Hepatocyte (in vitro differentiated cells): ENCODE data around the gene EML3. TPM values are rescaled to one million over a fixed set of nuclear protein-coding genes. Genes with fewer than 3 reads are reported as not detected.
A peak's percentile ranks its signal among the peaks of the same experiment; 100 is the strongest.

Source experiments
- DNase-seq: peaks from one replicate; pipeline ENCODE4 v3.0.0-alpha.2; 2016; ENCODE audit warnings: low spot score
- H2AFZ ChIP-seq: fragments of 200-600 bp; sonication (generic); 2 replicates; pipeline ENCODE4 v1.6.0; 2016; ENCODE audit warnings: antibody characterized with exemption, mild to moderate bottlenecking
- H3K27ac ChIP-seq: fragments of 200-600 bp; sonication (generic); 2 replicates; pipeline ENCODE4 v1.5.1; 2016; ENCODE audit warnings: mild to moderate bottlenecking
- H3K27me3 ChIP-seq: fragments of 200-600 bp; sonication (generic); 2 replicates; pipeline ENCODE4 v1.6.1; 2016
- H3K36me3 ChIP-seq: fragments of 200-600 bp; sonication (generic); replicated peaks from 2 replicates; pipeline ENCODE4 v1.5.1; 2016; ENCODE audit warnings: low read depth; ENCODE audit not compliant: insufficient read depth
- H3K4me1 ChIP-seq: fragments of 200-600 bp; sonication (generic); 2 replicates; pipeline ENCODE4 v1.5.1; 2016; ENCODE audit warnings: mild to moderate bottlenecking, moderate library complexity; ENCODE audit not compliant: insufficient read depth
- H3K4me2 ChIP-seq: fragments of 200-600 bp; sonication (generic); 2 replicates; pipeline ENCODE4 v1.6.0; 2016
- H3K4me3 ChIP-seq: fragments of 200-600 bp; sonication (generic); 2 replicates; pipeline ENCODE4 v1.5.1; 2016; ENCODE audit warnings: mild to moderate bottlenecking
- H3K79me2 ChIP-seq: fragments of 200-600 bp; sonication (generic); 2 replicates; pipeline ENCODE4 v1.6.0; 2017; ENCODE audit warnings: mild to moderate bottlenecking
- H3K9me2 ChIP-seq: fragments of 200-600 bp; sonication (generic); replicated peaks from 2 replicates; pipeline ENCODE4 v1.6.0; 2017; ENCODE audit warnings: mild to moderate bottlenecking; ENCODE audit not compliant: insufficient read depth
- H3K9me3 ChIP-seq: fragments of 200-600 bp; sonication (generic); 2 replicates; pipeline ENCODE4 v1.5.1; 2016; ENCODE audit warnings: low read depth, mild to moderate bottlenecking
- H4K20me1 ChIP-seq: fragments of 200-600 bp; sonication (generic); 2 replicates; pipeline ENCODE4 v1.6.0; 2016; ENCODE audit warnings: mild to moderate bottlenecking; ENCODE audit not compliant: insufficient read depth, poor library complexity, severe bottlenecking
- CTCF ChIP-seq: fragments of 200-600 bp; sonication (generic); IDR thresholded peaks from 2 replicates; pipeline ENCODE4 v1.5.1; 2016; ENCODE audit warnings: antibody characterized with exemption, mild to moderate bottlenecking; ENCODE audit not compliant: poor library complexity
- EZH2 ChIP-seq: fragments of 200-600 bp; sonication (generic); IDR thresholded peaks from 2 replicates; pipeline ENCODE4 v1.6.1; 2016; ENCODE audit warnings: antibody characterized with exemption, mild to moderate bottlenecking, borderline replicate concordance
- EZH2phosphoT487 ChIP-seq: fragments of 200-600 bp; sonication (generic); IDR thresholded peaks from one replicate; pipeline ENCODE4 v1.6.1; 2018; ENCODE audit warnings: antibody characterized with exemption, mild to moderate bottlenecking, low read depth, moderate library complexity; ENCODE audit not compliant: unreplicated experiment, severe bottlenecking
- WGBS: methylation state at CpG from one replicate; pipeline ENCODE4 v1.1.6; 2016; ENCODE audit warnings: low lambda C conversion rate; ENCODE audit errors: missing lambda C conversion rate; 5-methylcytosine and 5-hydroxymethylcytosine counted together
- polyA plus RNA-seq: library from polyadenylated mRNA; unstranded; fragments of >200 nt; fragmentation: Nextera tagmentation; extraction: Ambion mirVana; gene quantifications from 2 replicates; pipeline ENCODE4 v1.2.1, GENCODE V29; 2016
- total RNA-seq: library from RNA; depleted of rRNA; stranded (reverse); fragments of >200 nt; gene quantifications from 2 replicates; pipeline ENCODE4 v1.2.3, GENCODE V29; 2014

The EML3 gene
- total and polyA plus RNA-seq, 2 experiments from 2014 or later: 21.6 to 22.6 TPM

- H2AFZ ChIP-seq: peak overlapping the region; percentile 53
- peaks cover 20% of the 10 kb centered on the region for H3K4me1 ChIP-seq
- no peak for DNase-seq
- H3K27ac ChIP-seq: peak overlapping the region; percentile 92
- TF ChIP-seq EZH2: no peak
- no peak for TF ChIP-seq EZH2phosphoT487
- no peak for TF ChIP-seq CTCF
- H3K36me3 ChIP-seq: no peaks in the 10 kb centered on the region
- H3K4me3 ChIP-seq: peak overlapping the region; percentile 39
- no peaks in the 10 kb centered on the region for H3K27me3 ChIP-seq
- 3% methylated on average over 26 of the region's 26 CpGs for WGBS
- H4K20me1 ChIP-seq: peaks cover 16% of the 10 kb centered on the region
- no peaks in the 10 kb centered on the region for H3K9me3 ChIP-seq
- H3K9me2 ChIP-seq: no peaks in the 10 kb centered on the region
- peak overlapping the region; percentile 84 for H3K4me2 ChIP-seq
- H3K79me2 ChIP-seq: peaks cover 39% of the 10 kb centered on the region
Measured at GRCh38 chr11:62600367-62601121, 12.0 kb downstream of the EML3 start.

- Histone ChIP-seq H3K79me2 (peaks cover 39% of the 10 kb centered on the region), H2AFZ (no peak overlapping the region), H3K9me3 (no peaks in the 10 kb centered on the region), H3K27me3 (no peaks in the 10 kb centered on the region), H3K36me3 (no peaks in the 10 kb centered on the region), H3K4me3 (no peak overlapping the region), H3K4me2 (peak overlapping the region; percentile 84), H4K20me1 (peaks cover 16% of the 10 kb centered on the region), H3K27ac (peak overlapping the region; percentile 92), H3K4me1 (peaks cover 20% of the 10 kb centered on the region), H3K9me2 (no peaks in the 10 kb centered on the region)
- 52% methylated on average over 5 of the region's 5 CpGs for WGBS
- DNase-seq: no peak
- TF ChIP-seq CTCF: no peak
- TF ChIP-seq EZH2phosphoT487: no peak
- no peak for TF ChIP-seq EZH2
Measured at GRCh38 chr11:62599901-62600300, 12.7 kb downstream of the EML3 start.

- peaks cover 16% of the 10 kb centered on the region for H4K20me1 ChIP-seq
- peak; percentile 91 for DNase-seq
- peak overlapping the region; percentile 92 for H3K27ac ChIP-seq
- TF ChIP-seq CTCF (no peak), EZH2phosphoT487 (no peak), EZH2 (no peak)
- H3K4me3 ChIP-seq: no peak overlapping the region
- peak overlapping the region; percentile 84 for H3K4me2 ChIP-seq
- no peaks in the 10 kb centered on the region for H3K9me2 ChIP-seq
- H3K27me3 ChIP-seq: no peaks in the 10 kb centered on the region
- peaks cover 20% of the 10 kb centered on the region for H3K4me1 ChIP-seq
- peaks cover 39% of the 10 kb centered on the region for H3K79me2 ChIP-seq
- WGBS: 62% methylated on average over 7 of the region's 7 CpGs
- no peak overlapping the region for H2AFZ ChIP-seq
- no peaks in the 10 kb centered on the region for H3K36me3 ChIP-seq
- no peaks in the 10 kb centered on the region for H3K9me3 ChIP-seq
Measured at GRCh38 chr11:62599069-62599696, 13.4 kb downstream of the EML3 start.
